ENCODE measurements around the gene SFTPD. TPM values are rescaled to one million over a fixed set of nuclear protein-coding genes. Genes with fewer than 3 reads are reported as not detected.

The SFTPD gene
- total and polyA plus RNA-seq, 8 donors: 1.5 to 5.9 (median 2.1) TPM

DNA sequence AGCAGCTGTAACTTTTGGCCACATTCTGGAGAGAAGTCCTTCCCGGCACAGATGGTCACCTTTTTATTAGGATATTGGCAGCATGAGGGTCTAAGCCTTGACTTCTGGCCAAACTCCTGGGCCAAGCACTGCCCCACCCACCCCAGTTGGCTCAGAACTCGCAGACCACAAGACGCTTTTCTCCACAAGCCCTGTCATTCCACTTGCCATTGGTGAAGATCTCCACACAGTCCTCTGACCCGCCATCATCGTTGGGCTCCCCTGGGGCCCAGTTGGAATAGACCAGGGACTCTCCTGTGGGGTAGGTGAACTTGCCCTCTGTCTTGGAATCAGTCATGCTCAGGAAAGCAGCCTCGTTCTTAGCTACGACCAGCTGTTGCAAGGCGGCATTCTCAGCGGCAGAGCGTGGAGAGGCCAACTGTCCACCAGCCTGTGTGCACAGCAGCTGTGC, 11.2 kb downstream of the SFTPD start:
- WGBS, 2 donors: 90 to 92% methylated on average over 10 of the region's 10 CpGs
- no peaks in the 10 kb centered on the region for H3K9me3 ChIP-seq
- DNase-seq (no peak), FAIRE-seq (no peak), ATAC-seq (no peak)
- intact Hi-C loops (cut with DNase I): no loop called here
- H3K27me3 ChIP-seq: no peaks in the 10 kb centered on the region
- no peak for TF ChIP-seq CTCF (IDR thresholded peaks at IDR 0.05)
- H3K4me3 ChIP-seq: no peak overlapping the region
- H3K36me3 ChIP-seq: no peaks in the 10 kb centered on the region
- H3K4me1 ChIP-seq: no peaks in the 10 kb centered on the region
- H3K27ac ChIP-seq: no peak overlapping the region

GRCh38 chr10:79936625-79937615, 12.0 kb downstream of the SFTPD start:
- no peak for TF ChIP-seq CTCF (IDR thresholded peaks at IDR 0.05)
- Histone ChIP-seq H3K4me1 (no peaks in the 10 kb centered on the region), H3K27ac (no peak overlapping the region), H3K9me3 (no peaks in the 10 kb centered on the region), H3K27me3 (no peaks in the 10 kb centered on the region), H3K36me3 (no peaks in the 10 kb centered on the region), H3K4me3 (no peak overlapping the region)
- 90 to 91% methylated on average over 9 of the region's 9 CpGs for WGBS, 2 donors
- intact Hi-C loops (cut with DNase I): no loop called here
- FAIRE-seq (no peak), DNase-seq (no peak), ATAC-seq (no peak)

DNA sequence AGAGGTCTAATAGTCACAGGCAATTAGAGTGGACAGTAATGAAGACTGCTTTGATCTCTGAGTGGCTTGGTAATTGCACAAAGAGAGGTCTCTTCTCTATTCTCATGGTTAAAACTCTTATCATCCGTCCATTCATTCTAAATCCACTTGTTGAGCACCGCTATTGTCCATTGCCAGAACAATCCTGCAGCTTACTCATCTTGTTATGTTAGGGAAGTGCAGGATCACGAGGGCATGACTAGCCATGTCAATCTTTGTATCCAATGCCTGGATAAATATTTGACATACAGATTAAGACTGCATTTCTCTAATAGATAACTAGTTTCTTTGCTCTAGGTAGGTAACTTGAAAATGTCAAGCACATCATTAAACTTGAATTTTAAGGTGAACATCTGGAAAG, 14.9 kb downstream of the SFTPD start:
- H3K4me3 ChIP-seq: no peak overlapping the region
- no peaks in the 10 kb centered on the region for H3K36me3 ChIP-seq
- no peaks in the 10 kb centered on the region for H3K27me3 ChIP-seq
- H3K4me1 ChIP-seq: no peaks in the 10 kb centered on the region
- no peaks in the 10 kb centered on the region for H3K9me3 ChIP-seq
- ATAC-seq: no peak
- no peak for DNase-seq
- no peak for FAIRE-seq
- WGBS, 2 donors: 77% methylated on average over 3 of the region's 3 CpGs
- no peak overlapping the region for H3K27ac ChIP-seq
- TF ChIP-seq CTCF (IDR thresholded peaks at IDR 0.05): no peak
- intact Hi-C loops (cut with DNase I): no loop called here

- Histone ChIP-seq H3K9me3 (no peaks in the 10 kb centered on the region), H3K4me3 (no peak overlapping the region), H3K27ac (no peak overlapping the region), H3K27me3 (no peaks in the 10 kb centered on the region), H3K36me3 (no peaks in the 10 kb centered on the region), H3K4me1 (no peaks in the 10 kb centered on the region)
- WGBS, 2 donors: 87 to 88% methylated on average over 4 of the region's 4 CpGs
- no peak for TF ChIP-seq CTCF (IDR thresholded peaks at IDR 0.05)
- intact Hi-C loops (cut with DNase I): no loop called here
- DNase-seq: no peak
- no peak for FAIRE-seq
- ATAC-seq: no peak
Measured at GRCh38 chr10:79932841-79933379, 16.0 kb downstream of the SFTPD start.

DNA sequence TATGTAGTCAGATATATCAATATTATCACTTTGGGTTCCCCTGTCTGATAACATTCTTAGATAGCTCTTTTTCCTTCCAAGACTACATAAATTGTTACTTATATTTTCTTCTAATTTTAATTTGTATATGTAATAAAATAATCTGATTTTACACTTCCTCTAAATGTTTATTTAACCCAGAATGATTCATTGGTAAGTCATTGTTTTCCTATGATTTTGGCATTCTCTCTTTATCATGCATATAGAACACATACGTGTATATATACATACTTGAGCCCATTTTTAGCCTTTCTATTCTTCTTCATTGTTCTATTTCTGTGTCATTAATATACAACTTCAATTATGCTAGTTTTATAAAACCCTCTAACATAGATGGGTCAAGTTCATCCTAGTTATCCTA, 16.6 kb downstream of the SFTPD start:
- H3K9me3 ChIP-seq: no peaks in the 10 kb centered on the region
- no peak overlapping the region for H3K4me3 ChIP-seq
- no peak for ATAC-seq
- no peak for FAIRE-seq
- no peaks in the 10 kb centered on the region for H3K36me3 ChIP-seq
- H3K27me3 ChIP-seq: no peaks in the 10 kb centered on the region
- intact Hi-C loops (cut with DNase I): no loop called here
- no peak overlapping the region for H3K27ac ChIP-seq
- TF ChIP-seq CTCF (IDR thresholded peaks at IDR 0.05): no peak
- 78 to 80% methylated on average over 1 of the region's 1 CpG for WGBS, 2 donors
- no peaks in the 10 kb centered on the region for H3K4me1 ChIP-seq
- DNase-seq: no peak
